Activated CD4-positive, alpha-beta T cell treated with anti-CD3 and anti-CD28 coated beads, Interleukin-2, Interleukin-4, amounts not matched to agents 100 ng/mL and 50 ng/mL, durations not matched to agents 16 hours and 8 hours (primary cell): ENCODE measurements around the gene CUEDC2.

Experiments used
- DNase-seq: peaks from one replicate; pipeline ENCODE4 v3.0.0-alpha.2; 2020; ENCODE audit warnings: low spot score

CUEDC2 gene

DNA sequence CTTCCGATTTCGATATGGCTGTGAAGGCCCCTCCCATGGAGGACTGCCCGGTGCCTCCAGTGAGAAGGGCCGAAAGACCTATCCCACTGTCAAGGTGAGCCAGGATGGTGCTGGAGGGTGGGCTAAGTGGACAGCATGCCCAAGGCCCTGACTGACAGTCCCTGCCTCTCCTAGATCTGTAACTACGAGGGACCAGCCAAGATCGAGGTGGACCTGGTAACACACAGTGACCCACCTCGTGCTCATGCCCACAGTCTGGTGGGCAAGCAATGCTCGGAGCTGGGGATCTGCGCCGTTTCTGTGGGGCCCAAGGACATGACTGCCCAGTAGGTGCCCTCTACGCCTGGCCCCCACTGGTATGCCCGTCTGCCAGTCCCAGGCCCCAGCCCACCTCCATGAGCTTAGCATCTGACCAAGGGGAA is 35.6 kb downstream of the CUEDC2 start:
- no peak for DNase-seq

GRCh38 chr10:102396317-102396650 is 36.1 kb downstream of the CUEDC2 start:
- no peak for DNase-seq

- DNase-seq: peak; percentile 91
Measured at GRCh38 chr10:102395400-102396316, 36.7 kb downstream of the CUEDC2 start, which contains the start of gene NFKB2. Gene NFKB2, plus strand, starts transcription at chr10:102395705. Its CDS starts 255 bp downstream, at chr10:102395960.

- peak; percentile 57 for DNase-seq
Measured at GRCh38 chr10:102394801-102395399, 37.5 kb downstream of the CUEDC2 start.

DNA sequence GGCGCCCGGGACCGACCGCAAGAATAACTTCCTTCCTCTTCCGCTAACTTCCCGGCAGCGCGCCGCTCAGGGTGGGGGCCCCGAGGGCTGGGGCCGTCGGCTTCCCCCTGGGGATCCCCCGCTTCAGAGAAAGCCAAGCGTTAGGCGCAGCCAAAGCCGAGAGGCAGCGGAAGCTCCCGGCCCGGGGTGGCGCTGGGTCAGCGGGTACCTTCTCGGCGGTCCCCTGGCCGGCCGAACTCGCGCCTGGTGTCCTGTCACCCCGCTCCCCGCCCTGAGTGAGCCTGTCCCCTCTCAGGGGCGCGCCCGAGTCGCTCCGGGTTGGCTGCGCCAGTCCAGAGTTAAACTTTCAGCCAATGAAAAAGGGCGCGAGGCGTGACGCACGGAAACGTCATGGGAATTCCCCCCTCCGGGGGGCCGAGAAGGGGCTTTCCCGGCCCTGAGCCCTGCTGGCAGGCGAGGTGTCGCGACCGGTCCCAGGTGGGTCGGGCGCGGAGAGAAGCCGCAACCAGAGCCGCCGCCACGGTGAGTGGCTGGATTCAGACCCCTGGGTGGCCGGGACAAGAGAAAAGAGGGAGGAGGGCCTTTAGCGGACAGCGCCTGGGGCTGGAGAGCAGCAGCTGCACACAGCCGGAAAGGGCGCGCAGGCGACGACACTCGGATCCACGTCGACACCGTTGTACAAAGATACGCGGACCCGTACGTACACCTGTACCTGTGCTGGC is 38.1 kb downstream of the CUEDC2 start:
- DNase-seq: peak; percentile 99

DNA sequence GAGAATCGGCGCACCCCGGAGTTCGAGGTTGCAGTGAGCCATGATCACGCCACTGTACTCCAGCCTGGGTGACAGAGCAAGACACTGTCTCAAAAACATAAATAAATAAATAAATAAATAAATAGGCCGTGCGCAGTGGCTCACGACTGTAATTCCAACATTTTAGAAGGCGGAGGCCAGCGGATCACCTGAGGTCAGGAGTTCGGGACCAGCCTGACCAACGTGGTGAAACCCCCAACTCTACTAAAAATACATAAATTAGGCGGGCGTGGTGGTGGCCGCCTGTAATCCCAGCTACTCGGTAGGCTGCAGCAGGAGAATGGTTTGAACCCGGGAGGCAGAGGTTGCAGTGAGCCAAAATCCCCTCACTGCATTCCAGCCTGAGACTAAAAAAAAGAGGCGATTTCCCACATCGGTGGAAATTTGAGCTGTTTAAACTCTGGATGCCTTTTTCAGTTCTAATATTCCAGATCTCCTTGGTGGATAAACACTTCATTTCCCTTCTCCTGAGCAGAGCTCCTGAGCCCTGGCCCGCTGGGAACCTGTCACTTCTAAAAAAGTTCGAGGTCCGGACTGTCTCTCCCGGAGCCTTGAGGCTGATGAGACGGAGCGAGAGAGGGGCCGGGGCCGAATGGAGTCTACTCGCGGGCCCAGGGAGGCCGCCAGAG is 38.8 kb downstream of the CUEDC2 start:
- no peak for DNase-seq

GRCh38 chr10:102392306-102392705 is 40.1 kb downstream of the CUEDC2 start:
- DNase-seq: no peak

DNA sequence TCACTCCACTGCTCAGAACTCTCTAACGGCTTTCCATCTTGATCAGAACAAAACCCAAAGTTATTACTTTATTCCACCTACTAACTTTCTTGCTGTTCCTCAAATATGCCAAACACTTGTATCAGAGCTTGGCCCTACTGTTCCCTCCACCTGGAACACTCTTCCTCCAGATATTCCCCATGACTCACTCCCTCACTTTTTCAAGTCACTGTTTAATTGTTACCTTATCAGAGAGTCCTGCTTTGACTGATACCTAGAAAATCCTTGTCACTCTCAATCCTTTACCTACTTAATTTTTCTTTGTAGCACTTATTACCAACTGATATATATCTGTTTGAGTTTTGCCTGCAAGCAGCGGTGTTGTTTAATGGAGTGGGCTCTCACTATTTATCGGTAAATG is 42.5 kb downstream of the CUEDC2 start:
- no peak for DNase-seq

- no peak for DNase-seq
Measured at GRCh38 chr10:102384606-102385429, 47.6 kb downstream of the CUEDC2 start.

DNA sequence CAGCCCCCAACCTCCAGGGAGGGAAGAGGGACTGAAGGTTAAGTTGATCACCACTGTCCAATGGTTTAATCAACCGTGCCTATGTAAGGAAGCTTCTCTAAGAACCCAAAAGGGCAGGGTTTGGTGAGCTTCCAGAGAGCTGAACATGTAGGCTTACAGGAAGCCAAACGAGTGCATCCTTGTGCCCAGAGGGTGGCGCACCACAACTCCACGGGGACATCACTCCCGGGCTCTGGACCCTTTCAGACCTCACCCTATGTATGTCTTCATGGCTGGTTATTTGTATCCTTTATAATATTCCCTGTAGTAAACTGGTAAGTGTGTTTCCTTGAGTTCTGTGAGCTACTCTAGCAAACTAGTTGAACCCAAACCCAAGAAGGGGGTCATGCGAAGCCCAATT is 48.3 kb downstream of the CUEDC2 start:
- no peak for DNase-seq

- DNase-seq: no peak
Measured at GRCh38 chr10:102382871-102383270, 49.5 kb downstream of the CUEDC2 start.

DNA sequence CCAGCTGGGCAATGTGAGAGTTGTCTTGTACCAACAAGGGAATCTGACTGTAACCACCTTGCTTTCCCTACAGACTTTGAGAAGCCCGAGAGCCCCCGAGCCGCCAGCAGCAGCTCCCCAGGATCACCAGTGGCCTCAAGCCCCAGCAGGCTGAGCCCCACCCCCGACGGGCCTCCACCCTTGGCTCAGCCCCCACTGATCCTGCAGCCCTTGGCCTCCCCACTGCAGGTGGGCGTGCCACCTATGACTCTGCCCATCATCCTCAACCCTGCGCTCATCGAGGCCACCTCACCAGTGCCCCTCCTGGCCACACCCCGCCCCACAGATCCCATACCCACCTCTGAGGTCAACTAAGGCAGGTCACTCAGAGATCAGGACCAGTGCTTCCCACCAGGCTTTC is 50.4 kb downstream of the CUEDC2 start:
- no peak for DNase-seq

DNA sequence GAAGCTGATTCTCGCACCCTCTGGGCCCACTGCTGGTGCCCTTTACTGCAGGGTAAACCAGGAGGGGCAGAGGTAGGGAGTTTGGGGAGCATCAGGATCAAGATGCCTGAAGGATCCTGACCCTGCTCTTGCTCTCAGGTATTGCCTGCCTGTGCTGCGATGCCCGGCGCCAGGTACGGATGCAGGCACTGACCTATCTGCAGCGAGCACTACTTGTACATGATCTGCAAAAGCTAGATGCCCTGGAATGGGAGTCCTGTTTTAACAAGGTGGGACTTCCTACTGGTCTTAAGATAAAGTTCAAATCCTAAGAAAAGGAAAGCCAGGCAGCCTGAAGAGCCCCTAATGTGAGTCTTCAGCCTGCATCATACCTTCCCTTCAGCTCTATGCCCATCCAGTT is 53.0 kb downstream of the CUEDC2 start:
- DNase-seq: no peak

DNA sequence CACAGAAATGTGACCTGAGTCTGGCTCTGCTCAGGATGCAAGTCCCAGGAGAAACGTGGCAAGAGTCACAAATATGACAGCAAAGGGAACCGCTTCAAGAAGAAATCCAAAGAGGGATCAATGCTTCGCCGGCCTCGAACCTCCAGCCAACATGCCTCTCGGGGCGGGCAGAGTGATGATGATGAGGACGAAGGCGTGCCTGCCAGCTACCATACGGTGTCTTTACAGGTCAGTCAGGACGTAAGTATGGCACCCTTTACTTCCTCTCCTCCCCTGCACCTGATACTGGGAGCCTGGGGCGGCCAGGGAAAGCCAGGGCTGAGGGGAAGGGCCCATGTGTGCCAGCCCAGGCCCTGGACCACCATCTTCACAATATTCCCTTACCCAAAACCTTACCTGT is 55.5 kb downstream of the CUEDC2 start:
- DNase-seq: no peak

- no peak for DNase-seq
Measured at GRCh38 chr10:102375867-102376266, 56.5 kb downstream of the CUEDC2 start.

GRCh38 chr10:102375250-102375649 is 57.1 kb downstream of the CUEDC2 start:
- no peak for DNase-seq
